ENCODE results near the gene ORM1. TPM values are rescaled to one million over a fixed set of nuclear protein-coding genes. Genes with fewer than 3 reads are reported as not detected.

Gene ORM1
- total and polyA plus RNA-seq, 10 of the 15 experiments (the other 5 are each of a cell fraction or from before 2014, with no cell fraction given), result 4.4 TPM; not detected in 9

DNA sequence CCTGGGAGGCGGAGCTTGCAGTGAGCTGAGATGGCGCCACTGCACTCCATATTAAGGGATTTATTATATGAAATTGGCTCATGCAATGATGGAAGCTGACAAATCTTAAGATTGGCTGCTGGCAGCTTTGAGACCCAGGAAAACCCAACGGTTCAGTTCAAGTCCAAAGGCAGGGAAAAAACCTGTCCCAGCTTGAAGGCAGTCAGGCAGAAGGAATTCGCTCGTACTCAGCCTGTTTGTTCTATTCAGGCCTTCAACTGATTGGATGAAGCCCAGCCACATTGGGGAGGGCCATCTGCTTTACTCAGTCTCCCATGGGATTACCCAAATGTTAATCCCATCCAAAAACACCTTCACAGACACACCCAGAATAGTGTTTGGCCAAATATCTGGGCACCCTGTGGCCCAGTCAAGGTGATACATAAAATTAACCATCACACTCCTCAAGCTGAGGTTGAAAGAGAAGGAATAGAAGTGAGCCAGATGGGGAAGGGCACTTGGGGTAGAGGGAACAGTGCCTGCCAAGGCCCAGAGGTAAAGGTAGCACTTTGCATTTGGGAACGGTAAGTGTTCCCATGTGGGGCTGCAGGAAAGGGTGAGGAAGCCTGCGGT lies 8.5 kb upstream of the ORM1 start:
- no TSS peak for BruUV-seq (replicated peaks)
- Histone ChIP-seq H3K79me2 (ENCODE audit: control insufficient read depth, insufficient read depth, low read length) (no peaks in the 10 kb centered on the region), H3K36me3 (ENCODE audit: control insufficient read depth in 2 of 2, insufficient read depth in 2 of 2, low read length in 1 of 2) (no peaks in the 10 kb centered on the region), H3K4me2 (ENCODE audit: control insufficient read depth, insufficient read depth) (no peak overlapping the region), H4K20me1 (ENCODE audit: control insufficient read depth, insufficient read depth) (no peaks in the 10 kb centered on the region), H3K4me1 (ENCODE audit: control insufficient read depth, insufficient read depth, low read length) (no peaks in the 10 kb centered on the region), H3K27ac (ENCODE audit: control insufficient read depth, insufficient read depth) (no peak overlapping the region), H3K9ac (ENCODE audit: control insufficient read depth, insufficient read depth, low read length) (no peak overlapping the region), H3K4me3 (no peak overlapping the region), H3K27me3 (replicated peaks in 1 of 2; ENCODE audit: control insufficient read depth in 2 of 2, insufficient read depth in 2 of 2, low read length in 1 of 2) (no peaks in the 10 kb centered on the region; a peak in 1 of 4 replicates), H2AFZ (ENCODE audit: control insufficient read depth, low read depth, low read length) (no peak overlapping the region), H3K9me3 (replicated peaks; ENCODE audit: control insufficient read depth, insufficient read depth, low read length) (no peaks in the 10 kb centered on the region)
- no peak for DNase-seq (ENCODE audit: low read depth, low spot score)
- CTCF ChIA-PET, result interaction anchor here (0.7 to 0.9 kb wide), 2 partner anchors 59 to 91 kb away, joined by 3 read pairs; no protein-coding TSS in a partner anchor
- no peak for ATAC-seq
- RAD21 ChIA-PET (ENCODE audit: unreplicated experiment), result no interaction called here
- no peak for FAIRE-seq
- POLR2A ChIA-PET, result no interaction called here
- TF ChIP-seq ZBTB4 (CRISPR knock-in tag; IDR thresholded peaks at IDR 0.05) (no peak), SMAD1 (IDR thresholded peaks at IDR 0.05; ENCODE audit: low read depth, partially characterized antibody) (no peak), CBX5 (IDR thresholded peaks at IDR 0.05; ENCODE audit: low read depth) (no peak)
- TF ChIP-seq, protein P1, sequence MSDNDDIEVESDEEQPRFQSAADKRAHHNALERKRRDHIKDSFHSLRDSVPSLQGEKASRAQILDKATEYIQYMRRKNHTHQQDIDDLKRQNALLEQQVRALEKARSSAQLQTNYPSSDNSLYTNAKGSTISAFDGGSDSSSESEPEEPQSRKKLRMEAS (IDR thresholded peaks at IDR 0.05; ENCODE audit: low read depth, low read length), result no peak
- intact Hi-C loops (cut with micrococcal nuclease; ENCODE audit: unreplicated experiment), result no loop called here
- in situ Hi-C loops (cut with MboI), result no loop called here
- SMC1A ChIA-PET (ENCODE audit: uncharacterized antibody, unreplicated experiment), result no interaction called here
- 64% methylated on average over 7 of the region's 7 CpGs for WGBS (ENCODE audit: insufficient coverage, insufficient replicate concordance, low lambda C conversion rate, missing lambda C conversion rate)

Data from GM12878 (cell line).